ENCODE results near the gene RHOV.

DNA sequence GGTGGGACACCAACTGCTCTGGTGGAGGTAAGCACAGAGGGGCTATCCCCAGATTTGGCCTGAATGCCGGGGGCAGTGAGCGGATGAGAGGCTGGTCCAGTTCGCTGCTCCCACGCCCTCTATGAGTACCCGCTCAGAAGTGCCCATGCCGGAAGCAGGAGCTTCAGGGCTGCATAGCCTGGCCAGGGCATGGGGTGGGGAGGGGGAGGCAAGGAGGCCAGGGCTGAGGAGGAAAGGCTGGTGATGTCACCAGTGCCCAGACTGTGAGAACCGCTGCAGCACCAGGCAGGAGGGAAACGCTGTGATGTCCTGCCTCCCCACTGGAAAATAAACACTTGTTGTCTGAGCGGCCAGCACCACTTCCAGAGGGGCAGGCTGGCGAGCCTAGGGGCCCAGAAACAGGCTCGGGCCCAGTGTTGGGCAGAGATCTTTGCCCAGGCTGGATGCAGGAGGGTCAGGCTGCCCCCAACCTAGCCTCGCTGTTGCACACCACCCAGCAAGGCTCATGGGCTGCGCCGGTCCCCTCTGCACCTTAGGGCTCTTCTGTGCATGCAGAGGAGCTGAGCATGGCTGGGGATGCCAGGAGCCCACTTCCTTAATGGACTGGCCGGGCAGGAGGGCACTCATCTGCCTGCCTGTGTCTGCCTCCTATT, 44.2 kb upstream of the RHOV start:
- TF ChIP-seq POLR2A (IDR thresholded peaks at IDR 0.05; ENCODE audit: low read length), result no peak
- no peak for TF ChIP-seq NR3C1 (IDR thresholded peaks at IDR 0.05)
- TF ChIP-seq MYC (IDR thresholded peaks at IDR 0.05; ENCODE audit: borderline replicate concordance, low read length), result no peak
- TF ChIP-seq, protein P1, sequence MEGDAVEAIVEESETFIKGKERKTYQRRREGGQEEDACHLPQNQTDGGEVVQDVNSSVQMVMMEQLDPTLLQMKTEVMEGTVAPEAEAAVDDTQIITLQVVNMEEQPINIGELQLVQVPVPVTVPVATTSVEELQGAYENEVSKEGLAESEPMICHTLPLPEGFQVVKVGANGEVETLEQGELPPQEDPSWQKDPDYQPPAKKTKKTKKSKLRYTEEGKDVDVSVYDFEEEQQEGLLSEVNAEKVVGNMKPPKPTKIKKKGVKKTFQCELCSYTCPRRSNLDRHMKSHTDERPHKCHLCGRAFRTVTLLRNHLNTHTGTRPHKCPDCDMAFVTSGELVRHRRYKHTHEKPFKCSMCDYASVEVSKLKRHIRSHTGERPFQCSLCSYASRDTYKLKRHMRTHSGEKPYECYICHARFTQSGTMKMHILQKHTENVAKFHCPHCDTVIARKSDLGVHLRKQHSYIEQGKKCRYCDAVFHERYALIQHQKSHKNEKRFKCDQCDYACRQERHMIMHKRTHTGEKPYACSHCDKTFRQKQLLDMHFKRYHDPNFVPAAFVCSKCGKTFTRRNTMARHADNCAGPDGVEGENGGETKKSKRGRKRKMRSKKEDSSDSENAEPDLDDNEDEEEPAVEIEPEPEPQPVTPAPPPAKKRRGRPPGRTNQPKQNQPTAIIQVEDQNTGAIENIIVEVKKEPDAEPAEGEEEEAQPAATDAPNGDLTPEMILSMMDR (IDR thresholded peaks at IDR 0.05), result no peak
- no peak for TF ChIP-seq RAD21 (conservative IDR thresholded peaks at IDR 0.05 in 1 of 2, IDR thresholded peaks at IDR 0.05 in 1 of 2)
- no peak for TF ChIP-seq MAZ (IDR thresholded peaks at IDR 0.05; ENCODE audit: borderline replicate concordance, low read depth, low read length)
- TF ChIP-seq, protein P2, sequence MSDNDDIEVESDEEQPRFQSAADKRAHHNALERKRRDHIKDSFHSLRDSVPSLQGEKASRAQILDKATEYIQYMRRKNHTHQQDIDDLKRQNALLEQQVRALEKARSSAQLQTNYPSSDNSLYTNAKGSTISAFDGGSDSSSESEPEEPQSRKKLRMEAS (IDR thresholded peaks at IDR 0.05), result no peak
- no peak for TF ChIP-seq TFCP2L1 (CRISPR knock-in tag; IDR thresholded peaks at IDR 0.05)

All from A549 (cell line).